MG63 (cell line): Measurements from ENCODE around the gene TEAD2. TPM values are rescaled to one million over a fixed set of nuclear protein-coding genes. Genes with fewer than 3 reads are reported as not detected.

Experiments
- DNase-seq: peaks from one replicate; pipeline ENCODE4 v3.0.0-alpha.2; 2020
- H3K27me3 ChIP-seq: fragments of 250-450 bp; sonication (Bioruptor Pico); 2 replicates; pipeline ENCODE4 v1.5.1; 2020; ENCODE audit warnings: mild to moderate bottlenecking, moderate library complexity
- H3K36me3 ChIP-seq: fragments of 250-450 bp; sonication (Bioruptor Pico); 2 replicates; pipeline ENCODE4 v1.5.1; 2020; ENCODE audit warnings: mild to moderate bottlenecking, moderate library complexity
- H3K4me3 ChIP-seq: fragments of 250-450 bp; sonication (Bioruptor Pico); 2 replicates; pipeline ENCODE4 v1.5.1; 2020; ENCODE audit warnings: mild to moderate bottlenecking, moderate library complexity
- H3K9me3 ChIP-seq: fragments of 250-450 bp; sonication (Bioruptor Pico); 2 replicates; pipeline ENCODE4 v1.5.1; 2020; ENCODE audit warnings: mild to moderate bottlenecking, moderate library complexity
- total RNA-seq: library from RNA; depleted of rRNA; stranded (reverse); fragments of >200 nt; shearing (Covaris generic); gene quantifications from 2 replicates; pipeline ENCODE4 v1.2.3, GENCODE V29; 2014; ENCODE audit warnings: low replicate concordance

Gene TEAD2
- total RNA-seq, 1 experiment from 2014 or later, result 14.6 TPM

DNA sequence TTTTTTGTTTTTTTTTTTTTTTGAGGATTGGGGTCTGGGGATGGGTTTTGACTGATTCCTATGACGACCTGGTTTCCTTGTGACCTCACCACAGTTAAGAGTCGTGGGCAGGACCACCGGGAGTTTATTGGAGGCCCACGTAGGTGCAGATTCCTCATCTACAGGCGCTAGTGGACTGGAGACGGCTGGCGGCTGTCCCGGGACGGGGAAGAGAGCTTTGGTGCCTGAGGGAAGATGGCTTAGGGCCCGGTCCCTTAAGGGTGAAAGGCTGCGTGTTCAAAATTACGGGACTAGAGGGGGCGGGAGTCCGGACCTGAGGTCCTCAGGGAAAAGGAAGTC is 682 bp upstream of the TEAD2 start:
- DNase-seq, result peak; percentile 58
- Histone ChIP-seq H3K4me3 (peak overlapping the region; percentile 60), H3K9me3 (no peaks in the 10 kb centered on the region; the same call in 1 of the 2 replicates), H3K27me3 (no peaks in the 10 kb centered on the region), H3K36me3 (no peaks in the 10 kb centered on the region)

DNA sequence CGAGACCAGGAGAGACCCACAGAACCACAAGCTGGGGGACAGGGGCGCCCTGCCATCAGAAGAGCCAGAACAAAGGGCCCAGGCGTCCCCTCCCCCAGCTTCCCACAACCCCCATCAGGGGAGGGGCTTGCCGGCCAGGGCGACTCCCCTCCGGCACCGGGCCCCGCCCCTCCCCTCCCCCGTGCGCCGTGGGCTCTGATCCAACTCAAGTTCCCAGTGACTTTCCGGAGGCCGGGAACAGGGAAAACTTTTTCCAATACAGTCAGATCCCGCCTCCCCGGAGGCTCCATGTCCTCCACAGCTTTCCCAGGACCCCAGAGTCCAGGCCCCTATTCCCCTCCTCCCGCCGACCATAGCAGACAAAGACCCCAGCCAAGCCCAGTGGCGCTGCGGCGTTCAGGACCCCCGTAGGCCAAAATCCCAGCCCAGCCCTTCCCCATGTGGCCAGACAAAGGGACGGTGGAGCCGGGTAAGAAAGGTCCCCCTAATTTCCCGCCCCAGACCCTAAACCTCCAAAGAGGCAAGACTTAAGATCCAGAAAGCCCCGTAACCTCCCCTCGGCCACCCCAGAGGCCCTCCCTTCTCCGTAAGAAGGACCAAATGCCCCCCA is 673 bp downstream of the TEAD2 start:
- DNase-seq, result peak; percentile 47
- Histone ChIP-seq H3K27me3 (no peaks in the 10 kb centered on the region), H3K36me3 (no peaks in the 10 kb centered on the region), H3K4me3 (peak overlapping the region; percentile 60), H3K9me3 (no peaks in the 10 kb centered on the region)

- Histone ChIP-seq H3K4me3 (no peak overlapping the region), H3K9me3 (no peaks in the 10 kb centered on the region), H3K27me3 (no peaks in the 10 kb centered on the region), H3K36me3 (no peaks in the 10 kb centered on the region)
- no peak for DNase-seq
These were observed 2.1 kb downstream of the TEAD2 start for GRCh38 chr19:49359851-49360820.

GRCh38 chr19:49357186-49357585 is 5.0 kb downstream of the TEAD2 start:
- H3K4me3 ChIP-seq, result no peak overlapping the region
- no peaks in the 10 kb centered on the region for H3K27me3 ChIP-seq
- no peak for DNase-seq
- H3K9me3 ChIP-seq, result no peaks in the 10 kb centered on the region
- H3K36me3 ChIP-seq, result no peaks in the 10 kb centered on the region

DNA sequence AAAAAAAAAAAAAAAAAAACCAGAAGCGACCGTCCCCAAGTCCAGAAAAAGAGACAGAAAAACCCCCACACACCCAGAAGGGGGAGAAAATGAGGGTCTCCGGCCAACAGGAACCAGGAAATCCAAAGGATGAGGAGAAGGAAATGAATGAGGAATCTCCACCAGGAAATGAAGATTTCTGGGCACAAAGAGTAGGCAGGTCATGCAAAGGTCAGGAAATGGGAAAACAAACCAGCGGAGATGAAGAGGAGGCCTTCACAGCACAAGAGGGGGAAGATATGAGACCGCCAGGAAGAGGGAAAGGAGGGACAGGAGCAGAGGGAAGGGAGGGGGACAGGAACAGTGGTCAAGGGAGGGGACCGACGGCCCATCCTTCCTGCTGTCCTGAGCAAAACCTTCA is 5.8 kb downstream of the TEAD2 start:
- DNase-seq, result no peak
- no peaks in the 10 kb centered on the region; the same call in 1 of the 2 replicates for H3K36me3 ChIP-seq
- no peaks in the 10 kb centered on the region for H3K27me3 ChIP-seq
- no peaks in the 10 kb centered on the region for H3K9me3 ChIP-seq
- no peak overlapping the region for H3K4me3 ChIP-seq

DNA sequence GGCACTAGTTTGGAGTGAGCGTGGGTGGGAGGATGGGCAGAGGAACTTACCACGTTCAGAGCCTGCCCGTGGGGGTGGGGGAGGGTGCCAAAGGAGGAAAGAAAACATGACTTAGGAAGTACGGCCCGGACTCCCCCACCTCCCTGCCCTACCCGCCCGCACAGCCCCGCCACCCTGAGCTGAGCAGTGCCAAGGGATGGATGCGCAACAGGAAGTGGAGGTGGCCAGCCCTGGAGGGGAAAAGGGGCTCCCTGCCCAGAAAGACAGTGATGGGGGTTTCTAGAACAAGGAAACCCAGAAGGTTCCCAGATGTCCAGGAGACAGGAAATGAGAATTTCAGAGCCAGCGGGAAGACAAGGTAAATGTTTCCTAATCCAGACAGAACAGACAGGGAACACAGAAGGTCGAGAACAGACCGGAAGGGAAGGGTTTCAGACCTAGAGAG is 6.3 kb downstream of the TEAD2 start:
- Histone ChIP-seq H3K9me3 (no peaks in the 10 kb centered on the region), H3K36me3 (no peaks in the 10 kb centered on the region; the same call in 1 of the 2 replicates), H3K4me3 (no peak overlapping the region), H3K27me3 (no peaks in the 10 kb centered on the region)
- no peak for DNase-seq

DNA sequence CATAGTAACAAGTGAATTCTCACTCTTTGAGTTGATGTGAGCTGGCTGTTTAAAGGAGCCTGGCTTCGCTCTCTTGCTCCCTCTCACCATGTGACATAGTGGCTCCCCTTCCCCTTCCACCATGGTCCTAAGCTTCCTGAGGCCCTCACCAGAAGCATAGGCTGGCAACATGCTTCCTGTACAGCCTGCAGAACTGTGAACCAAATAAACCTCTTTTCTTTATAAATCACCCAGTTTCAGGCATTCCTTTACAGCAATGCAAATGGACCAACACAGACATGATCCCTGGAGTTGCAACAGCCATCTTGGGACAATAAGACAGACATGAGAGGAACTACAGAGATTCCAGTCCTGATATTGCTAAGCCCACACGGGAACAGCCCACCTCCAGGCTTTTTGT is 12.6 kb downstream of the TEAD2 start:
- Histone ChIP-seq H3K9me3 (no peaks in the 10 kb centered on the region), H3K36me3 (peaks cover 15% of the 10 kb centered on the region), H3K27me3 (no peaks in the 10 kb centered on the region), H3K4me3 (no peak overlapping the region)
- no peak for DNase-seq

DNA sequence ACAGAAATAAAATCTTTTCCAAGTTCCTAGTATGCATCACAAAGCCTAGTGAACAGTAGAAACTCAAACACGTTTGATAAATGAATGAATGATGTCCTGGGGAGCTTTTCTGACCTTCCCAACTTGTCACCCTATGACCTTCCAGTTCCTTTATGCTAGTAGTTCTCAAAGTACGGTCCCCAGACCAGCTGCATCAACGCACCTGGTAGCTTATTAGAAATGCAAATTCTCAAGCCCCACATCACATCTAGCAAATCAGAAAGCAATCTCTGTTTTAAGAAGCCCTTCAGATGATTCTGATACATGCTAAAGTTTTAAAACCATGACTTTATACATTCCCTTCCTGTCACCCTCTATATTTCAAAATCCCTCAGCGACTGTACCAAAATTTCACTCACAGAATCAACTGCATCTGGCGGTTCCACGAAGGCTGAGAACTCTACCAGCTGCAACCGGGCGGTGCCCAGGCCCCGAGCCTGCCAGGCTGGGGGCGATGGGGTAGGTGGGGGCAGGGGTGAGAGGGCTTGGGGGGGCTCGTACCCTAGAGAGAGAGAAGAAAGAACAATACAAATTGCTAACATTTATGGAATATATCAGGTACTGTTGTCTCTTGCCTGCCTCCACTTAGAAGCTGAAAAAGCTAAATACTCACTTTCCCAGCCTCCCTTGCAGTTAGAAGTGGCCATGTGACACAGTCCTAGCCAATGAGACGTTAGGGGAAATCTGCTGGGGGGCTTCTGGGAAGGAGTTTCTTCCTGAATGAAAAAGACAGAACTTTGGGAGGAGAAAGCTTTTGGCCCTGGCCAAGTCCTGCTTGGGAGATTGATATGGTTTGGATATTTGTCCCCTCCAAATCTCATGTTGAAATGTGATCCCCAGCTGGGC is 13.7 kb downstream of the TEAD2 start:
- DNase-seq, result no peak
- Histone ChIP-seq H3K27me3 (no peaks in the 10 kb centered on the region), H3K9me3 (no peaks in the 10 kb centered on the region), H3K36me3 (peaks cover 15% of the 10 kb centered on the region), H3K4me3 (no peak overlapping the region)

DNA sequence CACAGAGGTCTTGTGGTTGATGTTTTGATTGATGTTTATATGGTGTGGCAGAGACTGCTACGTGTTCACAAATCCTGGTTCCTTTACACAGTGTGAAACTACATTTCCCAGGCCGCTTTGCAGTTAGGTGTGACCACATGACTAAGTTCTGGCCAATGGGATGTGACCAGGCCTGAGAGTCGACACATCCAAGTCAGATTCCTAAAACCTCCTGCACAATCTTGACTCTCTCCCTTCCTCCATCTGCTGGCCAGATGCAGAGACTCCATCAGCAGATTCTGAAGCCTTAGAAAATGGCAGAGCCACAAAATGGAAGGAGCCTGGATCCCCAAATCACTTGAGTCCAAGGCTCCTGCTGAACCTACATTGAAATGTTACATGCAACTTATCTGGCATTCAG is 14.4 kb downstream of the TEAD2 start:
- DNase-seq, result peak; percentile 35
- no peaks in the 10 kb centered on the region for H3K27me3 ChIP-seq
- peaks cover 15% of the 10 kb centered on the region for H3K36me3 ChIP-seq
- H3K4me3 ChIP-seq, result no peak overlapping the region
- H3K9me3 ChIP-seq, result no peaks in the 10 kb centered on the region

GRCh38 chr19:49347191-49347590 is 15.0 kb downstream of the TEAD2 start:
- no peak for DNase-seq
- Histone ChIP-seq H3K27me3 (no peaks in the 10 kb centered on the region), H3K36me3 (peaks cover 15% of the 10 kb centered on the region), H3K9me3 (no peaks in the 10 kb centered on the region), H3K4me3 (no peak overlapping the region)

DNA sequence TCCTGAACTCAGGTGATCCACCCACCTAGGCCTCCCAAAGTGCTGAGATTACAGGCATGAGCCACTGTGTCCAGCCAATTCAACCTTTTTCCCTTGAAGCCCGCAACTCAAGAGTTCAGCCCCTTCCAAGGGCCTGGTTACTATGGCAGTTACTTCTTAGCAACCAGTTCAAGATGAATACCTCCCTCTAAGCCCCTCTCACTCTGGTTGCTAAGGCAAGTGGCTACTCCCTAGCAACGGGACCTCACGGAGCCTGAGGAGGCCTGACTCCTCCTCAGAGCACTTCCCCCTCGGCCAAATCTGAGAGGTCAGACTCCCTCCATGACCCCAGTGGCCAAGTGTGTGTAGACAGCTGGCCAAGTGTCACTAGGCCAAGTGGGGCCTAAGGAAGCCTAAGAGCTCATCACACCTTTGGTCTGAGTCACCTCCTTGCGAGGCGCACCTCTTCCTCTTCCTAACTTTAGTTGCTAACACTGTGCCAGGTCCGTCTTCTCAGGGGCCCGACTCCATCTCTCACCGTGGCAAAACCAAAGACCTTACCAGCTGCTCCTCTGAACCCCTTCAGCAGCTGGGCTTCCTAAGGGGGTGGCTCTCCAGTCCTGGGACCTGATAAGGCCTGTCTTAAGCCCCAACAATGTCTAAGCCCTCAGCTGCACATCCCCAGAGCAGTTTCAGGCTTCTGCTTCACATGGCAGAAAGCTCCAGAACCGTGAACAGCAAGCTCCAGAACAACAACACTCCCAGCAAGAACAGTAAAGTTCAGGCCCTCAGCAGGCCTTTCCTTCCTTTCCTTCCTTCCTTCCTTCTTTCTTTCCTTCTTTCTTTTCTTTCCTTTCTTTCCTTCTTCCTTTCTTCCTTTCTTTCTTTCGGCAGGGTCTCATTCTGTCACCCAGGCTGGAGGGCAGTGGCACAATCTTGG is 17.5 kb downstream of the TEAD2 start:
- peaks cover 9% of the 10 kb centered on the region; the same call in 1 of the 2 replicates for H3K36me3 ChIP-seq
- no peak overlapping the region for H3K4me3 ChIP-seq
- no peaks in the 10 kb centered on the region for H3K27me3 ChIP-seq
- DNase-seq, result no peak
- no peaks in the 10 kb centered on the region for H3K9me3 ChIP-seq

DNA sequence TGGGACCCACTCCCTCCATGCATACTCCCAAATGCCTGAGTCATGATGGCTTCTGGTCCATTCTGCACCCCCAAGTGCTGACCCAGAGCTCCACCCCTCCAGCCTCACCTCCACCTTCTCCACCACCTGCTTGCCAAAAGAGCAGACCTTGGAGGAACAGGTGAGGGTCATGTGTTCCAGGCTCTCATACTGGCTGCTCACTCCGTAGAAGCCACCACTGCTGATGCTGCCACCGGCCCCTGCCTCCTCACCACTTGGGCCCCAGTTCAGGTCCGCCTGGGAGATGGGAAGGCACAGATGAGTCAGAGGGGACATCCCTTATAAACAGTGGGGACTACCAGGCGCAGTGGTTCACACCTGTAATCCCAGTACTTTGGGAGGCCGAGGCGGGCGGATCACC is 19.1 kb downstream of the TEAD2 start:
- Histone ChIP-seq H3K27me3 (no peaks in the 10 kb centered on the region), H3K36me3 (0 out of 2 replicates have a peak, but pooled peaks cover 5% of the 10 kb centered on the region), H3K9me3 (no peaks in the 10 kb centered on the region), H3K4me3 (no peak overlapping the region)
- DNase-seq, result no peak

DNA sequence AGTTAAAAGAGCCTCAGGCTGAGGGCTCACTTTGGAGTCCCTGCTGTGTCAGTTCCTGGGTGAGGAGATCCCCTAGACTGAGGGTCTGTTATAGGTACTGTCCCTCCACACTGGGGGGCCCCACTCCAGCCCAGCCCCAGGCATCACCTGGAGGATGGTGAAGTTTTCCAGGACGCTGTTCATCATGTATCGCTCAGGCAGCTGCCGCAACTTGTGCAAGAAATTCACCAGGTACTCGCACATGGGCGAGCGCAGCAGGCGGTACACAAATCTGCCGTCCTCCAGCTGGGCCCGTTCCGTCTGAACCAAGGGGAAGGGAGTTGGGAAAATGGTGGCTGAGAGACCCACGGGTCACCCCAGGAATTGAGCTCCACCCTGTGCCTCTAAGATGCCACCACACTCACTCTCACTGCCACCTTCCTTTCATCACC is 19.9 kb downstream of the TEAD2 start:
- no peaks in the 10 kb centered on the region for H3K9me3 ChIP-seq
- H3K36me3 ChIP-seq, result 0 out of 2 replicates have a peak, but pooled peaks cover 2% of the 10 kb centered on the region
- no peaks in the 10 kb centered on the region for H3K27me3 ChIP-seq
- no peak overlapping the region for H3K4me3 ChIP-seq
- no peak for DNase-seq

DNA sequence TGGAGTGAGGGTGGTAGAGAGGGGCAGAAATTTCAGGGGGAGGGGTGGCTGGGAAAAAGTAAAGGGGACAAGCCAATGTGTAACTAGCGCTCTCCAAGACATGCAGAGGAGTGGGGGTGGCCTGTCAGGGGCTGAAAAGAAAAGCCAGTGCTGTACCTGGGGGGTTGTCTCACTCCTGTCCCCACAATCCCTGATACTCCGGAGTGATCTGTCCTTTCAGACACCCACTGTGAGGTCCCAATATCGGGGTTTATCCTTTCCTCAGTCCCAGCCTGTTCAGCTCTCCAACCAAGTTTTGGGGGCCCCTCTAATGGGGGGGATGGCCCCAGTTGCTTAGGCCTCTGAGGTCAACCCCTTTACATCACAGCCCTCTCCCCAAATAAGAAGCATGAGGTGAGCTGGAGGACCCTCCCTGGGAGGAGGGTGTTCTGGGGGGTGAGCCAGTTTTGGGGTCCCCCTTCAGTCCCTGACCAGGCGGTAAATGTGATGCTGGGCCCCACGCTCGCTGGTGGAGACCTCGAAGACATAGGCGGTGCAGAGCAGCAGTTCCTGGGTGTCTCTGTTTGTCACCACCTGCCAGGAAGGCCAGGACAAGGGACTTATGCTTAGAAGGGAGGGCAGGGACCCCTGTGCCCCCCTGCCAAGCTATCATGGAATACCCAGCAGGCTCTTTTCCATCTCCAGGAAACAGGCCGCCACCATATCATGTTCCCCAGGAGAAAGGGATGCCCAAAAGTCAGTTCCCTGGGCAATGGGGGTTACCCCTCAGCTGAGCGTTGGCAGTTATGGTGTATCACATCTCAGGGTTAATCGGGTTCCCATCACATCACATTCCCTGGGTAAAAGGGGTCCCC is 21.1 kb downstream of the TEAD2 start:
- Histone ChIP-seq H3K27me3 (no peaks in the 10 kb centered on the region), H3K4me3 (no peak overlapping the region), H3K36me3 (0 out of 2 replicates have a peak, but pooled peaks cover 2% of the 10 kb centered on the region), H3K9me3 (no peaks in the 10 kb centered on the region)
- DNase-seq, result no peak
